ENCODE measurements around the gene ZNF333. TPM values are rescaled to one million over a fixed set of nuclear protein-coding genes. Genes with fewer than 3 reads are reported as not detected.
A peak's percentile ranks its signal among the peaks of the same experiment; 100 is the strongest.

The ZNF333 gene
- total RNA-seq = 10 to 100 TPM in 1 of 2 donors, 1 to 10 TPM in 1; 9.4 to 20.3 TPM

GRCh38 chr19:14689598-14690503, at the start of gene ZNF333:
TSS of gene ZNF333 (plus strand) at chr19:14690048. CDS start at chr19:14693492, 3,444 bp downstream.
- Mint-ChIP-seq H3K36me3 (ENCODE audit: low read depth) (peaks cover 27% of the 10 kb centered on the region), H3K27ac (peak within 1 kb of the TSS; percentile 96), H3K27me3 (no peaks in the 10 kb centered on the region), H3K4me3 (peak within 1 kb of the TSS; percentile 82), H3K4me1 (peaks cover 9% of the 10 kb centered on the region), H3K9me3 (no peaks in the 10 kb centered on the region)
- ATAC-seq (replicated peaks) = peak; percentile 96

GRCh38 chr19:14648506-14648905, 41.3 kb upstream of the ZNF333 start:
- no peak for ATAC-seq (replicated peaks)
- no peaks in the 10 kb centered on the region for H3K9me3 Mint-ChIP-seq
- H3K27me3 Mint-ChIP-seq = peaks cover 14% of the 10 kb centered on the region
- H3K4me3 Mint-ChIP-seq = no peak overlapping the region
- no peaks in the 10 kb centered on the region for H3K4me1 Mint-ChIP-seq
- H3K27ac Mint-ChIP-seq = peak overlapping the region; percentile 11
- H3K36me3 Mint-ChIP-seq (ENCODE audit: low read depth) = no peaks in the 10 kb centered on the region

GRCh38 chr19:14649020-14649419, 40.8 kb upstream of the ZNF333 start:
- no peak overlapping the region for H3K4me3 Mint-ChIP-seq
- H3K36me3 Mint-ChIP-seq (ENCODE audit: low read depth) = no peaks in the 10 kb centered on the region
- no peaks in the 10 kb centered on the region for H3K9me3 Mint-ChIP-seq
- no peak for ATAC-seq (replicated peaks)
- peaks cover 14% of the 10 kb centered on the region for H3K27me3 Mint-ChIP-seq
- no peaks in the 10 kb centered on the region for H3K4me1 Mint-ChIP-seq
- H3K27ac Mint-ChIP-seq = peak overlapping the region; percentile 11

GRCh38 chr19:14650161-14650560, 39.7 kb upstream of the ZNF333 start:
- H3K27me3 Mint-ChIP-seq = peaks cover 14% of the 10 kb centered on the region
- no peaks in the 10 kb centered on the region for H3K4me1 Mint-ChIP-seq
- H3K9me3 Mint-ChIP-seq = no peaks in the 10 kb centered on the region
- no peak overlapping the region for H3K4me3 Mint-ChIP-seq
- no peak for ATAC-seq (replicated peaks)
- no peak overlapping the region for H3K27ac Mint-ChIP-seq
- H3K36me3 Mint-ChIP-seq (ENCODE audit: low read depth) = no peaks in the 10 kb centered on the region

- H3K4me3 Mint-ChIP-seq = no peak overlapping the region
- H3K27ac Mint-ChIP-seq = no peak overlapping the region
- H3K4me1 Mint-ChIP-seq = no peaks in the 10 kb centered on the region
- no peaks in the 10 kb centered on the region for H3K9me3 Mint-ChIP-seq
- ATAC-seq (replicated peaks) = no peak
- no peaks in the 10 kb centered on the region for H3K36me3 Mint-ChIP-seq (ENCODE audit: low read depth)
- H3K27me3 Mint-ChIP-seq = peaks cover 13% of the 10 kb centered on the region
Measured at GRCh38 chr19:14654786-14655560, 34.9 kb upstream of the ZNF333 start.

GRCh38 chr19:14655726-14656125, 34.1 kb upstream of the ZNF333 start:
- Mint-ChIP-seq H3K9me3 (no peaks in the 10 kb centered on the region), H3K27me3 (peaks cover 7% of the 10 kb centered on the region), H3K4me3 (no peak overlapping the region), H3K27ac (no peak overlapping the region), H3K36me3 (ENCODE audit: low read depth) (no peaks in the 10 kb centered on the region), H3K4me1 (no peaks in the 10 kb centered on the region)
- no peak for ATAC-seq (replicated peaks)

- no peak overlapping the region for H3K4me3 Mint-ChIP-seq
- H3K27ac Mint-ChIP-seq = no peak overlapping the region
- H3K4me1 Mint-ChIP-seq = no peaks in the 10 kb centered on the region
- H3K27me3 Mint-ChIP-seq = no peaks in the 10 kb centered on the region
- no peaks in the 10 kb centered on the region for H3K36me3 Mint-ChIP-seq (ENCODE audit: low read depth)
- no peak for ATAC-seq (replicated peaks)
- H3K9me3 Mint-ChIP-seq = no peaks in the 10 kb centered on the region
Measured at GRCh38 chr19:14659874-14660489, 29.9 kb upstream of the ZNF333 start.

GRCh38 chr19:14661372-14661924, 28.4 kb upstream of the ZNF333 start:
- H3K27me3 Mint-ChIP-seq = no peaks in the 10 kb centered on the region
- H3K4me1 Mint-ChIP-seq = no peaks in the 10 kb centered on the region
- no peaks in the 10 kb centered on the region for H3K9me3 Mint-ChIP-seq
- ATAC-seq (replicated peaks) = no peak
- no peak overlapping the region for H3K4me3 Mint-ChIP-seq
- no peak overlapping the region for H3K27ac Mint-ChIP-seq
- H3K36me3 Mint-ChIP-seq (ENCODE audit: low read depth) = no peaks in the 10 kb centered on the region

- ATAC-seq (replicated peaks) = no peak
- Mint-ChIP-seq H3K36me3 (ENCODE audit: low read depth) (no peaks in the 10 kb centered on the region), H3K4me3 (no peak overlapping the region), H3K27ac (no peak overlapping the region), H3K27me3 (no peaks in the 10 kb centered on the region), H3K4me1 (peaks cover 20% of the 10 kb centered on the region), H3K9me3 (peaks cover 6% of the 10 kb centered on the region)
Measured at GRCh38 chr19:14669940-14670339, 19.9 kb upstream of the ZNF333 start.

- ATAC-seq (replicated peaks) = no peak
- no peak overlapping the region for H3K27ac Mint-ChIP-seq
- no peaks in the 10 kb centered on the region for H3K36me3 Mint-ChIP-seq (ENCODE audit: low read depth)
- peaks cover 6% of the 10 kb centered on the region for H3K9me3 Mint-ChIP-seq
- H3K4me3 Mint-ChIP-seq = no peak overlapping the region
- no peaks in the 10 kb centered on the region for H3K27me3 Mint-ChIP-seq
- peaks cover 20% of the 10 kb centered on the region for H3K4me1 Mint-ChIP-seq
Measured at GRCh38 chr19:14670408-14670807, 19.4 kb upstream of the ZNF333 start.

GRCh38 chr19:14672188-14672872, 17.5 kb upstream of the ZNF333 start:
- Mint-ChIP-seq H3K4me1 (peaks cover 15% of the 10 kb centered on the region), H3K9me3 (peaks cover 6% of the 10 kb centered on the region), H3K27me3 (no peaks in the 10 kb centered on the region), H3K36me3 (ENCODE audit: low read depth) (no peaks in the 10 kb centered on the region), H3K4me3 (peak overlapping the region; percentile 54), H3K27ac (peak overlapping the region; percentile 79)
- ATAC-seq (replicated peaks) = peak; percentile 46

- Mint-ChIP-seq H3K27me3 (no peaks in the 10 kb centered on the region), H3K4me1 (peaks cover 15% of the 10 kb centered on the region), H3K27ac (peak overlapping the region; percentile 79), H3K36me3 (ENCODE audit: low read depth) (no peaks in the 10 kb centered on the region), H3K4me3 (peak overlapping the region; percentile 54), H3K9me3 (peaks cover 6% of the 10 kb centered on the region)
- no peak for ATAC-seq (replicated peaks)
Measured at GRCh38 chr19:14673088-14673487, 16.8 kb upstream of the ZNF333 start.

- H3K9me3 Mint-ChIP-seq = peaks cover 5% of the 10 kb centered on the region
- H3K27ac Mint-ChIP-seq = no peak within 1 kb of the TSS
- no peak within 1 kb of the TSS for H3K4me3 Mint-ChIP-seq
- ATAC-seq (replicated peaks) = peak; percentile 2
- peaks cover 15% of the 10 kb centered on the region for H3K4me1 Mint-ChIP-seq
- H3K36me3 Mint-ChIP-seq (ENCODE audit: low read depth) = no peaks in the 10 kb centered on the region
- H3K27me3 Mint-ChIP-seq = no peaks in the 10 kb centered on the region
Measured at GRCh38 chr19:14674764-14675163, 15.1 kb upstream of the ZNF333 start, which contains the start of gene ADGRE3. TSS of gene ADGRE3 (minus strand) at chr19:14674844. CDS start at chr19:14674770, 74 bp downstream.

GRCh38 chr19:14676762-14677161, 13.1 kb upstream of the ZNF333 start:
- H3K4me3 Mint-ChIP-seq = no peak overlapping the region
- no peaks in the 10 kb centered on the region for H3K27me3 Mint-ChIP-seq
- no peak for ATAC-seq (replicated peaks)
- no peak overlapping the region for H3K27ac Mint-ChIP-seq
- H3K4me1 Mint-ChIP-seq = peaks cover 9% of the 10 kb centered on the region
- no peaks in the 10 kb centered on the region for H3K36me3 Mint-ChIP-seq (ENCODE audit: low read depth)
- no peaks in the 10 kb centered on the region for H3K9me3 Mint-ChIP-seq
